Subcutaneous adipose tissue (tissue), 4 donors: ENCODE measurements around the gene SH2D7. TPM values are rescaled to one million over a fixed set of nuclear protein-coding genes. Genes with fewer than 3 reads are reported as not detected.

Source experiments
- CTCF ChIP-seq: fragments of 450-650 bp; IDR thresholded peaks from one replicate; pipeline ENCODE4 v1.5.1; 2016; ENCODE audit warnings: low read depth, mild to moderate bottlenecking, control low read depth, antibody characterized with exemption, moderate library complexity
- total RNA-seq, 4 donors: library from RNA; depleted of rRNA; stranded (reverse); fragments of >200 nt; gene quantifications; one replicate each; pipeline ENCODE4 v1.1.0, GENCODE V29; 2016

SH2D7 gene
- total RNA-seq, 4 donors from 2014 or later = not detected

DNA sequence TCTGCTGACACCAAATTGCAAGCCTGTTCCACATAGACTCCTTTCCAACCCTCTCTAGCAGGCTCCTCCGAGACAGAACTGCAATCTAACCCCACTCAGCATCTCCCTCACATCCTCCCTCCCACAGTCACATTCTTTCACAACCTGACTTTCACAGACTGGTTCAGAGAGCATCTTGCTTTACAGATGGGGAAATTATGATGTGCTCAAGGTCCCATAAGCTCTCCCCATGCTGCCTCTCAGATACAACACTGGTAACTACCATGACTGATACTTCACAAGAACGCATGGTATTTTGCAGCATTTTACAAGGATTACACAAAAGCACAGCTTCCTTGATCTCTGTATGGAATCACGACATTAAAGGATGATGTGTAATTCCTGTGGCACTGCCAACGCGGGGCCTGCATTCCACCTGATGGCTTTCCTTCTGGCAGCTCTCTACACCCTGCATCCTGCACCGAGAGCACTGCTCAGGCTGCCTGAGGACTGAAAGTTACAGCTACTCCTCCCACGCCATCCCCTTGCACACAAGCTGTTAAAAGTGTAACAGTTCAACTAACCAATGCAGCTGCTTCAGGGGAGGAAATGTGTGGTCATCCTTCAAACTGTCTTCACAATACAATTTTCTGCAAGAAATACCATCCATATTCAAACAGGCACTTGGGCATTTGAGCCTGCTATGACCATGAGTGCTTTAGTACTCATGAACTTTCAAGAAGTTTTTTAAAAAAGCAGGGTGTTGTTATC lies 42.5 kb upstream of the SH2D7 start:
- TF ChIP-seq CTCF = no peak

- no peak for TF ChIP-seq CTCF
Observed at GRCh38 chr15:78050441-78050809, 41.9 kb upstream of the SH2D7 start.

DNA sequence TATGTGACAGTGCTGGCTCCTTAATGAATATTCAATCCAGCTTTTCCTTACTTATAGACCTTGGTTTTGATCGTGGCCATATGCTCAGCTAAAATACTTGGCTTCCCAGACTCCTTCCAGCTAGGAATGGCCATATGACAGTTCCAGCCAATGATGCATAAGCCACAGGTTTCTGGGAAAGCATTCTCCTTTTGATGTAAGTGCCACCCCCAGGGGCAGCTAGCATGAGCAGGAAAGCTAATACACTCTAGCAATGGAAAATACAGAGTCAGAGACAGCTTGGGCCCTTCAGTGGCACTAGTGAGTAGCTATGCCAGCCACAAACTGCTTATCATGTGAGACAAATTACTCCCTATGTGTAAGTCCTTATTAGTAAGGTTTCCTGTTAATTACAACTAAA lies 41.5 kb upstream of the SH2D7 start:
- TF ChIP-seq CTCF = no peak

- no peak for TF ChIP-seq CTCF
Observed at GRCh38 chr15:78051596-78051995, 40.8 kb upstream of the SH2D7 start.

DNA sequence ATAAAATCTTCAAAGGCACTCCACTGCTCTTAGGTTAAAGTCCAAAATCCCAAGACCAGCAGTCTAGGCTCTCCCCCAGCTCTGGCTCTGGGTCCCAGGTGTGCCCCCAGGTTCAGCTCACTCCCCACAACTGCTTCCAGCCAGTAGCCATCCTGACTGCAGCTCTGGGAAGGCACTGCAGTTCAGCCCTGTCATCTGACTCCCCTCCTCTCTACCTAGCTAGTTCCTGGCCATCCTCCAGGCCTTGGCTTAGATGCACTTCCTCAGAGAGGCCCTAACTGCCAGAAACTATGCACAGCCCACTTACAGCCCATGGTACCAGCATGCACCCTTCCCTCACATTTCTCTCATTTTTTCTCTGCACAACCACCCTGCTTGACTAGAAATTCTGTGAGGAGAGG lies 40.4 kb upstream of the SH2D7 start:
- no peak for TF ChIP-seq CTCF

DNA sequence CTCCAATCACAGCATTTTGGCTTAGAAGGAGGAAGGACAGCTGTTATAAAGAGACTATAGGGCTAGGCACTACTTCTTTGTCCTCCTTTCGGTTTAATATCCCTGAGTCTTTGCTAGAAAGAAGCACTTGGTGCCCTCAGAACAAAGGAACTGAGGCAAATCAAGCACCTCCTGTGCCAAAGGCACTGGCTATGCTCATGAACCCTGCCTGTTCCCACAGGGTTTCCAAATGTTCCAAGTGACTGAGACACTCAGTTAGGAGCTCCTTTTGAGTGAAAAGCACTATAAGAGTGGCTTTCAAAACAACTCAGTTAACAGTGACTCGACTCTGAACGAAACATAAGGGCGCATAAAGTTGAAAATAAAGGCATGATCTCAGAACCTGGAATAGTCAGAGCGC lies 39.8 kb upstream of the SH2D7 start:
- TF ChIP-seq CTCF = no peak

GRCh38 chr15:78054518-78054917 lies 37.8 kb upstream of the SH2D7 start:
- TF ChIP-seq CTCF = no peak
